H4 (cell line): ENCODE data around the gene ZNHIT6. TPM values are rescaled to one million over a fixed set of nuclear protein-coding genes. Genes with fewer than 3 reads are reported as not detected.
"Not testable (repeated sequence)": the region's sequence is repeated elsewhere in the genome, so short reads cannot be mapped to it uniquely, and the experiment has no call there.

Source experiments
- DNase-seq: peaks from one replicate; pipeline ENCODE4 v3.0.0-alpha.2; 2015; ENCODE audit warnings: low spot score
- total RNA-seq: library from RNA; depleted of rRNA; stranded (reverse); fragments of >200 nt; shearing (Covaris generic); gene quantifications from 2 replicates; pipeline ENCODE4 v1.2.3, GENCODE V29; 2014; rRNA removed

The ZNHIT6 gene, protein sequence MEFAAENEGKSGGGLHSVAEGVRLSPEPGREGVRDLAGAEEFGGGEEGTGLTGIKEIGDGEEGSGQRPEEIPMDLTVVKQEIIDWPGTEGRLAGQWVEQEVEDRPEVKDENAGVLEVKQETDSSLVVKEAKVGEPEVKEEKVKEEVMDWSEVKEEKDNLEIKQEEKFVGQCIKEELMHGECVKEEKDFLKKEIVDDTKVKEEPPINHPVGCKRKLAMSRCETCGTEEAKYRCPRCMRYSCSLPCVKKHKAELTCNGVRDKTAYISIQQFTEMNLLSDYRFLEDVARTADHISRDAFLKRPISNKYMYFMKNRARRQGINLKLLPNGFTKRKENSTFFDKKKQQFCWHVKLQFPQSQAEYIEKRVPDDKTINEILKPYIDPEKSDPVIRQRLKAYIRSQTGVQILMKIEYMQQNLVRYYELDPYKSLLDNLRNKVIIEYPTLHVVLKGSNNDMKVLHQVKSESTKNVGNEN
- total RNA-seq = 7.0 and 8.4 TPM in 2 replicates

GRCh38 chr1:85707990-85708828 lies at the start of gene ZNHIT6:
Gene ZNHIT6 (minus strand): TSS chr1:85708433. CDS start chr1:85708284, 149 bp downstream.
- peak; percentile 94 for DNase-seq

DNA sequence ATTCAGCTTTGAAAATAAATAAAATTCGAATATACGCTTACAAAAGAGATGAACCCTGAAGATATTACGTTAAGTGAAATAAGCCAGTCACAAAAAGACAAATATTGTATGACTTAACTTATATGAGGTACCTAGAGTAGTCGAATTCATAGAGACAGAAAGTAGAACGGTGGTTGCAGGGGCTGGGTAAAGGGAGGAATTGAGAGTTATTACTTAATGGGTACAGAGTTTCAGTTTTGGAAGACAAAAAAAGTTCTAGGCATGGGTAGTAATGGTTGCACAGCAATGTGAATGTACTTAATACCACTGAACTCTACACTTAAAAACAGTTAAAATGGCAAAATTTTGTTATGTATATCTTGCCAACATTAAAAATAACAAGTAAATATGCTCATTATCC lies 48.6 kb upstream of the ZNHIT6 start:
- DNase-seq = no peak

DNA sequence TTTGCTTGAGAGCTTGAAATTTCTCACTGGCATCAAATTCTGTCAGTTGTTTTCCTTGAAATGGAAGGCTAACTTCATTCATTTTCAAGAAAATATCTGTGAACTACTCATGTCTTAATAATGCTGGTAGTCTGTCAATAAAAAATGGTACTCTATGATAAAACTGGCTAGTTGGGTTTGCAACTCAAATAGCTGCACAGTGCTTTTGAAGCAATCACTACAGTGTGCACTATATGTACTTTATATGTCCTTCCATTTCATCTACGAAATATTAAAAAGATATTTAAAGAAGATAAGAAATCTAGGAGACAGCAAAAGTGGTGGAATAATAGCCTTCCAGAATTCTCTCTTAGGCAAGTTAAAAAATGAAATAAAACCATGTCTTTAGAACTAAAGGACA lies 39.9 kb upstream of the ZNHIT6 start:
- no peak for DNase-seq

DNA sequence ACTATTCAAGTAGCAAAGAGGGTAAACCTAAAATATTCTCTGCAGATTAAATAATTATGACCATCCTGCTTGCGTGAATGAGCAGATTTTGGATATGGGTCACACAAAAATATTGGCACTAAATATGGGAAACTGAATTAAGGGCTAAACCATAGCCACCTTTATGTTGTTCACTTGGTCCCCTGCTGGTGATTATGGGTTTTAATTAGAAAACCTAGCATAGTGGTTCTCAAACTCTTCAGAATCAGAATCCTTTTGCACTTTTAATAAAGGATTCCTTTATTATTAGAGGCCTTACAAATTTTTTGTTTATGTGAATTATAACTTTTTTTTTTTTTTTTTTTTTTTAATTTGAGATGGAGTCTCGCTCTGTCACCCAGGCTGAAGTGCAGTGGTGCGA lies 38.5 kb upstream of the ZNHIT6 start:
- DNase-seq = no peak

GRCh38 chr1:85743814-85744213 lies 35.6 kb upstream of the ZNHIT6 start:
- no peak for DNase-seq

DNA sequence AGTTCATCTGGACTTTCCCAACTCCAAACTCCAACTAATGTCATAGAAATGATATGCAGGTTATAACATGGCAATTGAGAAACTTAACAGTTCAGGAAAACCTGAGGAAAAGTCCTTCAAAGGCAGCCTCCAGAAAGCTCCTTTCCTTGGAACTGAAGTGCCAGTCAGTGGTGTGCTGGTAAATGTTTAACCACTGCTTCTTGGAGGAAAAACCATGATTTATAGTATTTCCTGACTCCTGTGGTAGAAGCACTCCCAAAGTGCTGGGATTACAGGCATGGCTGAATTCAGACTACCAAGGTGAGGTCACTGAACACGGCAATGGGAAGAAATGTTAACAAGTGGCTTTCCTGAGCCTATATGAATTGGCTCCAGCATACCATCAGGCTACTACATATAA lies 26.7 kb upstream of the ZNHIT6 start:
- no peak for DNase-seq

DNA sequence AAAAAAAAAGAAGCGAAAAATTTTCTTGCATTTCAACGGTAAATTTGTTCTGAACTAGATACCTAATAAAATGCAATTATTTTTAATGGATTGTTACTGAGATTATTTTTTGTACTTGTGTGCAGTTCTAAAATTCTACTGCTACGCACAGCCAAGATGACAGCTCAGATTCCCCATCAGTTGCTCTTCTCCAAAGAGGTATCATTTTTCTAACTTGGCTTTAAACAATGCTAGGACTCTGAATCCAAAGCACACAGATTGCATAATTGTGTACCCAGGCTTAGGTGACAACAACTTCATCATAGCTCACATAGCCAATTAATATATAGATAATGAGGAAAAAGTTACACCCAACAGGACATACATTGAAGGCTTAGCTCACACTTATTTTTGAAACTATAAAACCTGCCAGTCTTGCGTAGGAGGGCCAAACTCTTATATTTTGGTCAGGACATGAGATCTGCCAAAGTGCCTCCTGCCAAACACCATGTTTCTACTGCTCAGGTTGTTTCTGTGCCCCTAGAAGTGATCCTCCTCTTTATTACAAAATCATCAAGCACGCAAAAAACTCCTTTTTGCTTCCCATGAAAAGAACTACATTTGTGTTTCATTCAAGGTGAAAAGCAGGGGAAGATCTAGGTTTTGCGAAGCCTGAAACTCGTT lies 10.6 kb upstream of the ZNHIT6 start:
- DNase-seq = no peak

DNA sequence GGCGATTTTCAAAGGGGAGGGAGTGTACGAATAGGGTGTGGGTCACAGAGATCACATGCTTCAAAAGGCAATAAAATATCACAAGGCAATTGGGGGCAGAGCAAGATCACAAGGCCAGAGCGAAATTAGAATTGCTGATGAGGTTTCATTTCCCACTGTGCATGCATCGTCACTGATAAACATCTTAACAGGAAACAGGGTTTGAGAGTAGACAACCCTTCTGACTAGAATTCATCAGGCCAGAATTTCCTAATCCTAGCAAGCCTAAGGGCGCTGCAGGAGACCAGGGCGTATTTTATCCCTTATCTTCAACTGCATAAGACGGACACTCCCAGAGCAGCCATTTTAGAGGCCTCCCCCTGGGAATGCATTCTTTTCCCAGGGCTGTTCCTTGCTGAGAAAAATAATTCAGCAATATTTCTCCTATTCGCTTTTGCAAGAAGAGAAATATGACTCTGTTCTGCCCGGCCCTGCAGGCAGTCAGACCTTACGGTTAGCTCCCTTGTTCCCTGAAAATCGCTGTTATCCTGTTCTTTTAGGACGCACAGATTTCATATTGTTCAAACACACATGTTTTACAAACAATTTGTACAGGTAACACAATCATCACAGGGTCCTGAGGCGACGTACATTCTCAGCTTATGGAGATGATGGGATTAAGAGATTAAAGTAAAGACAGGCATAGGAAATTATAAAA lies 6.3 kb upstream of the ZNHIT6 start:
- not testable (repeated sequence) for DNase-seq

DNA sequence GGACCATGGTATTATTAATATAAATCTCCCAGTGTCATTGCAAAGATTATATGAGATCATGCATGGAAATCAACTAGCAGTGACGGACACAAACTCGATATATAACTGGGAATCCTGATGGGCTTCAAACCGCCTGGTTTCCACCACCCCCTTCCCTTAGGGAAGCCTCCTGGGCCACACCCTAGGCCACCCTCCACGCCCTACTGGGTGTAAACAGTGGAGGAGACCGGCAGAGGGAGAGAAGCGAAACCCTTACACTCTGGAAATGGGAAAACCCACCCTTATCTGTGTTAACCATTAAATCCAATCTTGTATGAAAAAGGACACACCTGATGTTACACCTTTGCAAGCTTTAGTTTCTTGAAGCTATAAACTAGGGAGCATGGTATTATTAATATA lies 595 bp upstream of the ZNHIT6 start:
- no peak for DNase-seq

DNA sequence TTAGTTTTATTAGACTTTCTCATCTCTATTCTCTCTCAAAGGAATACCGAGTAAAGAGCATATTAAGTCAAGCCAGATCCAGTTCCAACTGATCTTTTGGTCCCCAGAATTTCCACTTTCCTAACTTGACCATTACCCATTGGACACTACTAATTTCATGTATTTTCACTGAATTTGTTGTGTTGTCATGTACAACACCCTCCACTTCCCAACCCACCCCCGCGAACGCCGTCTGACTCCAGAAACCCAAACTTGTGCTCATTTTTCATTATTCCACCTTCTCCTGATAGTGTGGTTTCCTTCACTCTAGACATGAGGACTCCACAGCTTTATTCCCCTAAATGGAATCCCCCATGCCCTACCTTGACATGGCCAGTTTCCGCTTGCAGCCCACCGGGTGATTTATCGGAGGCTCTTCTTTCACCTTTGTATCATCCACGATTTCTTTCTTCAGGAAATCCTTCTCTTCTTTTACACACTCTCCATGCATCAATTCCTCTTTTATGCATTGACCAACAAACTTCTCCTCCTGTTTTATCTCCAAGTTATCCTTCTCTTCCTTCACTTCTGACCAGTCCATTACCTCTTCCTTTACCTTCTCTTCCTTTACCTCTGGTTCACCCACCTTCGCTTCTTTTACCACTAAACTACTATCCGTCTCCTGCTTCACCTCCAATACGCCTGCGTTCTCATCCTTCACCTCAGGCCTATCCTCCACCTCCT lies 805 bp downstream of the ZNHIT6 start:
- DNase-seq = no peak

- DNase-seq = no peak
These were observed 2.3 kb downstream of the ZNHIT6 start for GRCh38 chr1:85705940-85706339.

GRCh38 chr1:85700422-85700821 lies 7.8 kb downstream of the ZNHIT6 start:
- DNase-seq = no peak

GRCh38 chr1:85697895-85698294 lies 10.3 kb downstream of the ZNHIT6 start:
- DNase-seq = no peak

- DNase-seq = peak; percentile 9
These were observed 15.4 kb downstream of the ZNHIT6 start for GRCh38 chr1:85692730-85693314.

GRCh38 chr1:85689775-85690404 lies 18.3 kb downstream of the ZNHIT6 start:
- no peak for DNase-seq

GRCh38 chr1:85683292-85684025 lies 24.8 kb downstream of the ZNHIT6 start:
- no peak for DNase-seq

DNA sequence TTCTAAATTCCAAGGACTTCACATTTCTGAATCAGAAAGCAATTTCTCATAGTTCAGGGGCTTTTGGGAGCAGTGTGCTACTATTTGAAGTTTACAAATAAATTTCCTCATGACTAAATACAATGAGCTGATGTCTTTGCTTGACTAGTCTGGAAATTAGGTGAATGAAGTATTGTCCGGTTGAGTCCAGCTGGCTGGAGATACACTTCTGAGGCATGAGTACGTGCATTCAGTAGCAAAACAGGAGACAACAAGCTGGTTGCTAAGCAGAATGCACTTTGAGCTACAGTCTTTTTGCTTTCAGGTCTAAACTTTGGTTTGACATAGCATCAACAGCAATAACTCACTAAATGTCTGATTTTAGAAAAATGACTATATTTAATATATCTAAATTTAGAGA lies 27.1 kb downstream of the ZNHIT6 start:
- DNase-seq = no peak

GRCh38 chr1:85678193-85678592 lies 30.0 kb downstream of the ZNHIT6 start:
- DNase-seq = no peak

DNA sequence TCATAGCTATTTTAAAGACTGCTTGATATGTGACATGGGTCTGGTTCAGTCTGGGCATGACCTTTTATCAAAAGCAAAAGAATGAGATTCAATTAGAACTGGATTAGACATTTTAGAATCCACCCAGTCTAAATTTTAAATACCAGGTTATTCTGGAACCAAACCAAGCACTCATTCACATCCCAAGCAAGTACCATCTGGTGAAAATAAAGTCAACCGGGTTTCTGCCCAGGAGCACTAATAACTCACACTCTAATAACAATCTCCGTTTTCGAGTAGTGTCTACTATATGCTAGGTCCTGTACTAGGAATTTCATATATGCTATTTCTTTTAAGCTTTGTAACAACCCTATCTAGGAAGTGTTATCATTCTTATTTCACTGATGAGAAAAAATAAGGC lies 30.6 kb downstream of the ZNHIT6 start:
- no peak for DNase-seq
